Neural cell (in vitro differentiated cells): ENCODE results near the gene SETD2.

Experiments used
- EP300 ChIP-seq: fragments of 450-650 bp; conservative IDR thresholded peaks from 2 replicates; pipeline ENCODE4 v1.6.1; 2014; ENCODE audit warnings: antibody characterized with exemption, mild to moderate bottlenecking, moderate library complexity; ENCODE audit not compliant: poor library complexity, severe bottlenecking
- EZH2 ChIP-seq: fragments of 200-600, 300-800 bp; shearing (Covaris generic), sonication (generic); IDR thresholded peaks from 2 replicates; pipeline ENCODE4 v1.6.1; 2014; ENCODE audit warnings: antibody characterized with exemption, low read length, borderline replicate concordance, mild to moderate bottlenecking; ENCODE audit not compliant: insufficient read depth, poor library complexity, severe bottlenecking
- MXI1 ChIP-seq: fragments of 450-650 bp; conservative IDR thresholded peaks from 2 replicates; pipeline ENCODE4 v1.6.1; 2014; ENCODE audit warnings: antibody characterized with exemption, mild to moderate bottlenecking; ENCODE audit not compliant: poor library complexity, severe bottlenecking
- POLR2AphosphoS5 ChIP-seq: IDR thresholded peaks from 2 replicates; pipeline ENCODE4 v1.6.1; 2012
- TAF1 ChIP-seq: IDR thresholded peaks from 2 replicates; pipeline ENCODE4 v1.6.1; 2012; ENCODE audit warnings: low read depth
- TF ChIP-seq, protein P1 (sequence below): IDR thresholded peaks from 2 replicates; pipeline ENCODE4 v1.6.1; 2012; ENCODE audit warnings: borderline replicate concordance
- TF ChIP-seq, protein P2 (sequence below): fragments of 450-650 bp; IDR thresholded peaks from 2 replicates; pipeline ENCODE4 v1.5.1; 2014; ENCODE audit warnings: antibody characterized with exemption, mild to moderate bottlenecking, moderate library complexity; ENCODE audit not compliant: poor library complexity, severe bottlenecking

DNA sequence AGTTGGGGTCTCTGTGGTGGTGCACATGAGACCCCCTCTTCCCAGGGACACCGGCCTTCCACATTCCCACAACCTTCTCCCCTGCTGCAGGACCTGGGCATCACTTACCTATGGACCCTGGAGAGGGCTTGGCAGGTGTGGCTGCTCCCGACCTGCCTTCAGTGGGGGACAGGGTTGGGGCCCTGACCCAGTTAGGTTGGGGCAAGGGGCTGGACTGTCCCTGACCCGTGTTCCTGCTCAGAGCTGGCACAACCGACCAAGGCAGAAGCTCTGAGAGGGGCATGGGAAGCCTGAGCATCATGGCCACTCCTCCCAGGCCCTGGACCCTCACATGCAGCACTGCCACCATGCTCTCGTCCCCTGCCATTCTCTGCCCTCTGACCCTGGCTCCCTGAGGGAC is 178.3 kb downstream of the SETD2 start:
- no peak for TF ChIP-seq EZH2
- TF ChIP-seq, protein P1, sequence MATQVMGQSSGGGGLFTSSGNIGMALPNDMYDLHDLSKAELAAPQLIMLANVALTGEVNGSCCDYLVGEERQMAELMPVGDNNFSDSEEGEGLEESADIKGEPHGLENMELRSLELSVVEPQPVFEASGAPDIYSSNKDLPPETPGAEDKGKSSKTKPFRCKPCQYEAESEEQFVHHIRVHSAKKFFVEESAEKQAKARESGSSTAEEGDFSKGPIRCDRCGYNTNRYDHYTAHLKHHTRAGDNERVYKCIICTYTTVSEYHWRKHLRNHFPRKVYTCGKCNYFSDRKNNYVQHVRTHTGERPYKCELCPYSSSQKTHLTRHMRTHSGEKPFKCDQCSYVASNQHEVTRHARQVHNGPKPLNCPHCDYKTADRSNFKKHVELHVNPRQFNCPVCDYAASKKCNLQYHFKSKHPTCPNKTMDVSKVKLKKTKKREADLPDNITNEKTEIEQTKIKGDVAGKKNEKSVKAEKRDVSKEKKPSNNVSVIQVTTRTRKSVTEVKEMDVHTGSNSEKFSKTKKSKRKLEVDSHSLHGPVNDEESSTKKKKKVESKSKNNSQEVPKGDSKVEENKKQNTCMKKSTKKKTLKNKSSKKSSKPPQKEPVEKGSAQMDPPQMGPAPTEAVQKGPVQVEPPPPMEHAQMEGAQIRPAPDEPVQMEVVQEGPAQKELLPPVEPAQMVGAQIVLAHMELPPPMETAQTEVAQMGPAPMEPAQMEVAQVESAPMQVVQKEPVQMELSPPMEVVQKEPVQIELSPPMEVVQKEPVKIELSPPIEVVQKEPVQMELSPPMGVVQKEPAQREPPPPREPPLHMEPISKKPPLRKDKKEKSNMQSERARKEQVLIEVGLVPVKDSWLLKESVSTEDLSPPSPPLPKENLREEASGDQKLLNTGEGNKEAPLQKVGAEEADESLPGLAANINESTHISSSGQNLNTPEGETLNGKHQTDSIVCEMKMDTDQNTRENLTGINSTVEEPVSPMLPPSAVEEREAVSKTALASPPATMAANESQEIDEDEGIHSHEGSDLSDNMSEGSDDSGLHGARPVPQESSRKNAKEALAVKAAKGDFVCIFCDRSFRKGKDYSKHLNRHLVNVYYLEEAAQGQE, result no peak
- TF ChIP-seq, protein P2, sequence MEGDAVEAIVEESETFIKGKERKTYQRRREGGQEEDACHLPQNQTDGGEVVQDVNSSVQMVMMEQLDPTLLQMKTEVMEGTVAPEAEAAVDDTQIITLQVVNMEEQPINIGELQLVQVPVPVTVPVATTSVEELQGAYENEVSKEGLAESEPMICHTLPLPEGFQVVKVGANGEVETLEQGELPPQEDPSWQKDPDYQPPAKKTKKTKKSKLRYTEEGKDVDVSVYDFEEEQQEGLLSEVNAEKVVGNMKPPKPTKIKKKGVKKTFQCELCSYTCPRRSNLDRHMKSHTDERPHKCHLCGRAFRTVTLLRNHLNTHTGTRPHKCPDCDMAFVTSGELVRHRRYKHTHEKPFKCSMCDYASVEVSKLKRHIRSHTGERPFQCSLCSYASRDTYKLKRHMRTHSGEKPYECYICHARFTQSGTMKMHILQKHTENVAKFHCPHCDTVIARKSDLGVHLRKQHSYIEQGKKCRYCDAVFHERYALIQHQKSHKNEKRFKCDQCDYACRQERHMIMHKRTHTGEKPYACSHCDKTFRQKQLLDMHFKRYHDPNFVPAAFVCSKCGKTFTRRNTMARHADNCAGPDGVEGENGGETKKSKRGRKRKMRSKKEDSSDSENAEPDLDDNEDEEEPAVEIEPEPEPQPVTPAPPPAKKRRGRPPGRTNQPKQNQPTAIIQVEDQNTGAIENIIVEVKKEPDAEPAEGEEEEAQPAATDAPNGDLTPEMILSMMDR, result no peak
- TF ChIP-seq POLR2AphosphoS5, result no peak
- TF ChIP-seq TAF1, result no peak
- TF ChIP-seq EP300, result no peak
- TF ChIP-seq MXI1, result no peak
